ENCODE results near the gene TMEM242. TPM values are rescaled to one million over a fixed set of nuclear protein-coding genes. Genes with fewer than 3 reads are reported as not detected.

TMEM242 gene
- total and polyA plus RNA-seq, 2 of the 13 experiments (the other 11 are each of a cell fraction or from before 2014, with no cell fraction given), result 5.6 to 11.1 TPM

GRCh38 chr6:157240059-157240959, 83.0 kb downstream of the TMEM242 start (continued):
- TF ChIP-seq HOXA3 (CRISPR knock-in tag; IDR thresholded peaks at IDR 0.05) (no peak), ZNF333 (CRISPR knock-in tag; IDR thresholded peaks at IDR 0.05; ENCODE audit: borderline replicate concordance) (0 out of 2 replicates have a peak, but pooled peaks have one; percentile 40)
- TF ChIP-seq, protein P1, sequence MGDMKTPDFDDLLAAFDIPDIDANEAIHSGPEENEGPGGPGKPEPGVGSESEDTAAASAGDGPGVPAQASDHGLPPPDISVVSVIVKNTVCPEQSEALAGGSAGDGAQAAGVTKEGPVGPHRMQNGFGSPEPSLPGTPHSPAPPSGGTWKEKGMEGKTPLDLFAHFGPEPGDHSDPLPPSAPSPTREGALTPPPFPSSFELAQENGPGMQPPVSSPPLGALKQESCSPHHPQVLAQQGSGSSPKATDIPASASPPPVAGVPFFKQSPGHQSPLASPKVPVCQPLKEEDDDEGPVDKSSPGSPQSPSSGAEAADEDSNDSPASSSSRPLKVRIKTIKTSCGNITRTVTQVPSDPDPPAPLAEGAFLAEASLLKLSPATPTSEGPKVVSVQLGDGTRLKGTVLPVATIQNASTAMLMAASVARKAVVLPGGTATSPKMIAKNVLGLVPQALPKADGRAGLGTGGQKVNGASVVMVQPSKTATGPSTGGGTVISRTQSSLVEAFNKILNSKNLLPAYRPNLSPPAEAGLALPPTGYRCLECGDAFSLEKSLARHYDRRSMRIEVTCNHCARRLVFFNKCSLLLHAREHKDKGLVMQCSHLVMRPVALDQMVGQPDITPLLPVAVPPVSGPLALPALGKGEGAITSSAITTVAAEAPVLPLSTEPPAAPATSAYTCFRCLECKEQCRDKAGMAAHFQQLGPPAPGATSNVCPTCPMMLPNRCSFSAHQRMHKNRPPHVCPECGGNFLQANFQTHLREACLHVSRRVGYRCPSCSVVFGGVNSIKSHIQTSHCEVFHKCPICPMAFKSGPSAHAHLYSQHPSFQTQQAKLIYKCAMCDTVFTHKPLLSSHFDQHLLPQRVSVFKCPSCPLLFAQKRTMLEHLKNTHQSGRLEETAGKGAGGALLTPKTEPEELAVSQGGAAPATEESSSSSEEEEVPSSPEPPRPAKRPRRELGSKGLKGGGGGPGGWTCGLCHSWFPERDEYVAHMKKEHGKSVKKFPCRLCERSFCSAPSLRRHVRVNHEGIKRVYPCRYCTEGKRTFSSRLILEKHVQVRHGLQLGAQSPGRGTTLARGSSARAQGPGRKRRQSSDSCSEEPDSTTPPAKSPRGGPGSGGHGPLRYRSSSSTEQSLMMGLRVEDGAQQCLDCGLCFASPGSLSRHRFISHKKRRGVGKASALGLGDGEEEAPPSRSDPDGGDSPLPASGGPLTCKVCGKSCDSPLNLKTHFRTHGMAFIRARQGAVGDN (CRISPR knock-in tag; IDR thresholded peaks at IDR 0.05), result peak; percentile 43

GRCh38 chr6:157239671-157240058, 83.7 kb downstream of the TMEM242 start:
- Histone ChIP-seq H3K9me3 (ENCODE audit: low read length) (no peaks in the 10 kb centered on the region), H2AFZ (ENCODE audit: low read length) (no peak overlapping the region), H3K27ac (ENCODE audit: extremely low read length, insufficient read depth, low read length) (no peak overlapping the region), H3K36me3 (replicated peaks in 1 of 2; ENCODE audit: control insufficient read depth in 1 of 2, insufficient read depth in 2 of 2, low read length in 2 of 2) (no peaks in the 10 kb centered on the region), H3K4me2 (ENCODE audit: low read depth, low read length) (peak overlapping the region; percentile 81; the same call in 1 of the 2 replicates), H3K4me3 (replicated peaks in 1 of 3; ENCODE audit: insufficient read depth in 1 of 3, low read depth in 2 of 3, low read length in 3 of 3) (no peak overlapping the region; a peak in 1 of 6 replicates), H3K79me2 (ENCODE audit: insufficient read depth, low read length) (no peaks in the 10 kb centered on the region), H4K20me1 (ENCODE audit: insufficient read depth, low read length) (no peaks in the 10 kb centered on the region), H3K9ac (ENCODE audit: insufficient read depth, low read depth, low read length) (no peak overlapping the region), H3K27me3 (ENCODE audit: control insufficient read depth in 1 of 2, insufficient read depth in 2 of 2, low read length in 2 of 2) (peaks cover 7 to 84% of the 10 kb centered on the region in 2 experiments; a peak in 4 of 5 replicates), H3K4me1 (ENCODE audit: insufficient read depth, low read length) (peaks cover 28% of the 10 kb centered on the region)
- POLR2A ChIA-PET, result no interaction called here
- in situ Hi-C loops (cut with HindIII; ENCODE audit: extremely low pct_ligation_motif_present, low pct_unique_long_range_greater_than_20kb) (no loop called here), intact Hi-C loops (cut with micrococcal nuclease; ENCODE audit: unreplicated experiment) (no loop called here)
- FAIRE-seq, result no peak
- CTCF ChIA-PET (ENCODE audit: low intra/inter-chr PET ratio, low total read pairs), result no interaction called here
- WGBS (ENCODE audit: low lambda C conversion rate), result 74% methylated on average over 12 of the region's 12 CpGs
- BruUV-seq (replicated peaks), result no TSS peak
- no peak for ATAC-seq
- DNase-seq (ENCODE audit: low spot score), result no peak
- TF ChIP-seq ZNF354B (CRISPR knock-in tag; IDR thresholded peaks at IDR 0.05) (no peak), ATAD3A (CRISPR knock-in tag; IDR thresholded peaks at IDR 0.05) (no peak), ATF4 (CRISPR knock-in tag; IDR thresholded peaks at IDR 0.05) (no peak), ZNF883 (CRISPR knock-in tag; IDR thresholded peaks at IDR 0.05; ENCODE audit: not compliant biosample characterization) (no peak), KLF6 (CRISPR knock-in tag; IDR thresholded peaks at IDR 0.05) (no peak), ZFY (CRISPR knock-in tag; IDR thresholded peaks at IDR 0.05) (no peak), SMAD1 (CRISPR knock-in tag; IDR thresholded peaks at IDR 0.05; ENCODE audit: borderline replicate concordance, low read depth) (no peak), ZNF7 (CRISPR knock-in tag; IDR thresholded peaks at IDR 0.05) (no peak), PITX1 (CRISPR knock-in tag; IDR thresholded peaks at IDR 0.05) (no peak), BCL6 (CRISPR knock-in tag; IDR thresholded peaks at IDR 0.05) (no peak), KMT2B (CRISPR knock-in tag; IDR thresholded peaks at IDR 0.05) (no peak), ZC3H4 (CRISPR knock-in tag; IDR thresholded peaks at IDR 0.05; ENCODE audit: borderline replicate concordance) (no peak)
- TF ChIP-seq, protein P2, sequence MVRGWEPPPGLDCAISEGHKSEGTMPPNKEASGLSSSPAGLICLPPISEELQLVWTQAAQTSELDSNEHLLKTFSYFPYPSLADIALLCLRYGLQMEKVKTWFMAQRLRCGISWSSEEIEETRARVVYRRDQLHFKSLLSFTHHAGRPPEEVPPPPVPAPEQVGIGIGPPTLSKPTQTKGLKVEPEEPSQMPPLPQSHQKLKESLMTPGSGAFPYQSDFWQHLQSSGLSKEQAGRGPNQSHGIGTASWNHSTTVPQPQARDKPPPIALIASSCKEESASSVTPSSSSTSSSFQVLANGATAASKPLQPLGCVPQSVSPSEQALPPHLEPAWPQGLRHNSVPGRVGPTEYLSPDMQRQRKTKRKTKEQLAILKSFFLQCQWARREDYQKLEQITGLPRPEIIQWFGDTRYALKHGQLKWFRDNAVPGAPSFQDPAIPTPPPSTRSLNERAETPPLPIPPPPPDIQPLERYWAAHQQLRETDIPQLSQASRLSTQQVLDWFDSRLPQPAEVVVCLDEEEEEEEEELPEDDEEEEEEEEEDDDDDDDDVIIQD (CRISPR knock-in tag; IDR thresholded peaks at IDR 0.05; ENCODE audit: low read depth), result no peak
